ENCODE data around the gene LYPD6B.
"Not testable (repeated sequence)": the region's sequence is repeated elsewhere in the genome, so short reads cannot be mapped to it uniquely, and the experiment has no call there.

LYPD6B gene

GRCh38 chr2:149236410-149236809 lies 197.9 kb downstream of the LYPD6B start:
- H3K27ac ChIP-seq: no peak overlapping the region
- no peak for DNase-seq (ENCODE audit: low read depth, low spot score)

DNA sequence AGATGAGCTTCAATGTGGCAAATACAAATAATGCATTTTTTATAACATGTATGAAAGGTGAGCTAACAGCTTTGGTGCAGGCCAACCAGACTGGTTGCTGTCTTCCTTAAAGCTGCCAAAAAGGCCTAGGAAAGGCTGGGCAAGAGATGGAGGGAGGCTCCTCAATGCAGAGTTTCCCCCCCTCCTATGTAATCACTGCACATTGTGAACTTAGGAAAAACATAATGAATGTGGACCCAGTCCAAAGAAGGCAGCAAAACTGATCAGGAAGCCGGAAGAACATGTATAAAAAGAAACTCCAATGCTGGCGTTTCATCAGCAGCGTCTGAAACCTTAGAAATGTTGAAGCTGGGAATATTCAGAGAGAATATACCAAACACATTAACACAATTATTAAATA lies 207.7 kb downstream of the LYPD6B start:
- no peak overlapping the region for H3K27ac ChIP-seq
- no peak for DNase-seq (ENCODE audit: low read depth, low spot score)

- DNase-seq (ENCODE audit: low read depth, low spot score): not testable (repeated sequence)
These were observed 212.9 kb downstream of the LYPD6B start for GRCh38 chr2:149251436-149251835.

DNA sequence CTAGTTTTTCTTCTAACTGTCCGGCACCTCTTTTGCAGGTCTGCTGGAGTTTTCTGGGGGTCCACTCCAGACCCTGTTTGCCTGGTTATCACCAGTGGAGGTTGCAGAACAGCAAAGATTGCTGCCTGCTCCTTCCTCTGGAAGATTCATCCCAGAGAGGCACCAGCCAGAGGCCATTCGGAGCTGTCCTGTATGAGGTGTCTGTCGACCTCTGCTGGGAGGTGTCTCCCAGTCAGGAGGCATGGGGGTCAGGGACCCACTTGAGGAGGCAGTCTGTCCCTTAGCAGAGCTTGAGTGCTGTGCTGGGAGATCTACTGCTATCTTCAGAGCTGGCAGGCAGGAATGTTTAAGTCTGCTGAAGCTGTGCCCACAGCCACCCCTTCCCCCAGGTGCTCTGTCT lies 218.4 kb downstream of the LYPD6B start:
- DNase-seq (ENCODE audit: low read depth, low spot score); H3K27ac ChIP-seq: not testable (repeated sequence)

More at GRCh38 chr2:149251436-149251835, 212.9 kb downstream of the LYPD6B start:
- not testable (repeated sequence) for H3K27ac ChIP-seq

DNA sequence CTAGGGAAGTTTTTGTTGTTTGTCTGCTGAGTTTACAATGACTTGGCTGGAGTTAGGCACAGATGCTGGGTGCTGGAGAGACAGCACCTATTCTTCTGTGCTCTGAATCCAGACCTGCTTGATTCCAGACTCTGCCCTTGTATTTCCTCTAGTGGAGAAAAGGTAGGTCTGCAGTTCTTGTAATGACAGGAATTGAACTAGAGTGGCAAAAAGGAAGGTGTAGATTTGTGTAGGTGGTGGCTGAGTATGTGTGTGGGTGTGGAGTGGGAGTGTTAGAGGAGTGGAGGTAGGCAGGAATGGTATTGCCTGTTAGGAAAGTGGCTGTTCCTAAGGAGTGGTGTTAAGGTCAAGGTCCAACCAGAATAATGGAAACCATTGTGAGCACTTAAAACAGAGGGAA lies 220.0 kb downstream of the LYPD6B start:
- H3K27ac ChIP-seq: no peak overlapping the region
- no peak for DNase-seq (ENCODE audit: low read depth, low spot score)

GRCh38 chr2:149259136-149259535 lies 220.6 kb downstream of the LYPD6B start:
- no peak overlapping the region for H3K27ac ChIP-seq
- no peak for DNase-seq (ENCODE audit: low read depth, low spot score)

DNA sequence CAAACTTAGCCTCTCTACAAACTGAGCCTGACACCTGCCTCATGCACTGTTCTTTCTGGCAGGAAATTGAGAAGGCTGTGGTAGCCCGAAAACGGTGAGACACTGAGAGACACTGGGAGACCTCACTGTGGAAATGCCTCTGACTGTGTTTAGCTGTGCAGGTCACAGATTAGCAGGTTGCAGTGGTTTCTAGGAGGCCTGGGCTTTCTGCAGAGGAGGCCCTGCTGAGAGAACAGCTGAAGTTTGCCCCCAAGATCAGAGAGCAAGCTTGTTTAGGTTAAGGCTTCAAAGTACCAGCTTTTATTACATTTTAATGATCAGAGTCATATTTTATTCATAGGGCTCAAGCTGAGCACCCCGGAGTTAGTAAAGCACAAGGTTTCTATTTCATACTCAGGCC lies 223.2 kb downstream of the LYPD6B start:
- H3K27ac ChIP-seq: no peak overlapping the region
- DNase-seq (ENCODE audit: low read depth, low spot score): no peak
